HEK293T (cell line): ENCODE measurements around the gene ATG2A.

ENCODE experiments used
- ELF4 ChIP-seq: fragments of 450-650 bp; IDR thresholded peaks from 2 replicates; pipeline ENCODE4 v1.6.1; 2017; ENCODE audit warnings: antibody characterized with exemption
- FOXK2 ChIP-seq: fragments of 450-650 bp; IDR thresholded peaks from 2 replicates; pipeline ENCODE4 v1.6.1; 2016; ENCODE audit warnings: mild to moderate bottlenecking
- HDGF ChIP-seq: fragments of 450-650 bp; IDR thresholded peaks from 2 replicates; pipeline ENCODE4 v1.6.1; 2017; ENCODE audit warnings: antibody characterized with exemption, borderline replicate concordance
- L3MBTL2 ChIP-seq: fragments of 450-650 bp; conservative IDR thresholded peaks from 2 replicates; pipeline ENCODE4 v1.6.1; 2016; ENCODE audit warnings: mild to moderate bottlenecking
- ZNF384 ChIP-seq: fragments of 450-650 bp; IDR thresholded peaks from 2 replicates; pipeline ENCODE4 v1.6.1; 2016

- no peak for TF ChIP-seq ZNF384
- no peak for TF ChIP-seq L3MBTL2
- no peak for TF ChIP-seq ELF4
- TF ChIP-seq FOXK2: no peak
- no peak for TF ChIP-seq HDGF
Measured at GRCh38 chr11:64893194-64894069, 23.6 kb downstream of the ATG2A start.
